HepG2 (cell line): Measurements from ENCODE around the gene TTBK1. TPM values are rescaled to one million over a fixed set of nuclear protein-coding genes. Genes with fewer than 3 reads are reported as not detected.
A peak's percentile ranks its signal among the peaks of the same experiment; 100 is the strongest.

ENCODE experiments used
- CREM ChIP-seq, 2 experiments: sonication (generic) in 1 of 2; formaldehyde crosslinking in 1 of 2; IDR thresholded peaks; 2 replicates each; pipeline versions ENCODE4 v1.4.0 to v1.6.1; 2016 to 2020; ENCODE audit warnings: antibody characterized with exemption in 1 of 2, mild to moderate bottlenecking in 1 of 2, missing genetic modification reagents in 1 of 2
- DDIT3 ChIP-seq: sonication (generic); formaldehyde crosslinking; IDR thresholded peaks from 2 replicates; pipeline ENCODE4 v1.4.0; 2020; ENCODE audit warnings: mild to moderate bottlenecking, missing genetic modification reagents
- GABPA ChIP-seq, 2 experiments: IDR thresholded peaks; 2 replicates each; pipeline ENCODE4 v1.6.1; 2011 to 2016; ENCODE audit warnings: low read depth in 2 of 2, low read length in 1 of 2, missing biosample characterization in 1 of 2, missing genetic modification characterization in 1 of 2
- KDM5A ChIP-seq: fragments of 200-600 bp; sonication (generic); IDR thresholded peaks from 2 replicates; pipeline ENCODE4 v1.7.0; 2018; ENCODE audit warnings: antibody characterized with exemption, mild to moderate bottlenecking, low read length, borderline replicate concordance
- KLF11 ChIP-seq: IDR thresholded peaks from 2 replicates; pipeline ENCODE4 v1.6.1; 2016; ENCODE audit warnings: missing compliant biosample characterization
- LCORL ChIP-seq, 2 experiments: fragments of 450-650 bp in 1 of 2; sonication (generic) in 1 of 2; formaldehyde crosslinking in 1 of 2; IDR thresholded peaks; 2 replicates each; pipeline versions ENCODE4 v1.5.0 to v1.6.1; 2017 to 2020; ENCODE audit warnings: antibody characterized with exemption in 1 of 2, missing genetic modification reagents in 1 of 2
- MLLT10 ChIP-seq: sonication (generic); formaldehyde crosslinking; IDR thresholded peaks from 2 replicates; pipeline ENCODE4 v1.4.0; 2020; ENCODE audit warnings: missing genetic modification reagents
- MLX ChIP-seq: IDR thresholded peaks from 2 replicates; pipeline ENCODE4 v1.6.1; 2016
- MTF2 ChIP-seq: sonication (generic); formaldehyde crosslinking; IDR thresholded peaks from 2 replicates; pipeline ENCODE4 v1.5.0; 2020; ENCODE audit warnings: missing genetic modification reagents, borderline replicate concordance
- SSRP1 ChIP-seq: IDR thresholded peaks from 2 replicates; pipeline ENCODE4 v1.6.1; 2016; ENCODE audit warnings: control low read depth
- STAT6 ChIP-seq: sonication (generic); formaldehyde crosslinking; IDR thresholded peaks from 2 replicates; pipeline ENCODE4 v1.4.0; 2020; ENCODE audit warnings: missing genetic modification reagents, mild to moderate bottlenecking, borderline replicate concordance
- ZBTB49 ChIP-seq: sonication (generic); formaldehyde crosslinking; IDR thresholded peaks from 2 replicates; pipeline ENCODE4 v1.4.0; 2020; ENCODE audit warnings: missing genetic modification reagents, borderline replicate concordance
- ZMAT3 ChIP-seq: sonication (generic); formaldehyde crosslinking; conservative IDR thresholded peaks from 2 replicates; pipeline ENCODE4 v1.7.0; 2021; ENCODE audit warnings: missing genetic modification reagents
- ZNF17 ChIP-seq: sonication (generic); formaldehyde crosslinking; IDR thresholded peaks from 2 replicates; pipeline ENCODE4 v1.5.0; 2020; ENCODE audit warnings: mild to moderate bottlenecking, missing genetic modification reagents
- ZNF503 ChIP-seq: sonication (generic); formaldehyde crosslinking; IDR thresholded peaks from 2 replicates; pipeline ENCODE4 v1.4.0; 2020; ENCODE audit warnings: missing genetic modification reagents
- ZNF510 ChIP-seq: sonication (generic); formaldehyde crosslinking; IDR thresholded peaks from 2 replicates; pipeline ENCODE4 v1.4.0; 2020; ENCODE audit warnings: low read depth, mild to moderate bottlenecking, missing genetic modification reagents
- ZNF546 ChIP-seq: sonication (generic); formaldehyde crosslinking; conservative IDR thresholded peaks from 2 replicates; pipeline ENCODE4 v1.8.1; 2023; ENCODE audit warnings: mild to moderate bottlenecking, missing genetic modification reagents
- ZNF660 ChIP-seq: sonication (generic); formaldehyde crosslinking; IDR thresholded peaks from 2 replicates; pipeline ENCODE4 v1.5.1; 2020; ENCODE audit warnings: mild to moderate bottlenecking, low read depth, missing genetic modification reagents, borderline replicate concordance
- ZNF678 ChIP-seq: sonication (generic); formaldehyde crosslinking; IDR thresholded peaks from 2 replicates; pipeline ENCODE4 v1.4.0; 2020; ENCODE audit warnings: mild to moderate bottlenecking, missing genetic modification reagents
- ZNF720 ChIP-seq: sonication (generic); formaldehyde crosslinking; IDR thresholded peaks from 2 replicates; pipeline ENCODE4 v1.4.0; 2020; ENCODE audit warnings: missing genetic modification reagents
- ZSCAN22 ChIP-seq: sonication (generic); formaldehyde crosslinking; IDR thresholded peaks from 2 replicates; pipeline ENCODE4 v1.4.0; 2020; ENCODE audit warnings: mild to moderate bottlenecking, missing genetic modification reagents
- polyA plus RNA-seq, 8 experiments: library from polyadenylated mRNA; depleted of rRNA in 3 of 8; stranded (reverse) in 7 of 8; unstranded in 1 of 8; fragments of >200 nt; fragmentation: Illumina TruSeq in 4 of 8; extraction: Trizol in 4 of 8; gene quantifications; 2 replicates each; pipeline versions ENCODE4 v1.2.1 to v1.2.3, GENCODE V29; 2011 to 2016; ENCODE audit warnings: low read depth in 4 of 8, missing spikeins in 1 of 8, mixed read lengths in 1 of 8; ENCODE audit not compliant: insufficient read depth in 1 of 8
- total RNA-seq, 5 experiments: library from RNA; depleted of rRNA; stranded (reverse); fragments of >200 nt; fragmentation: Illumina TruSeq; extraction: Trizol; gene quantifications; 2 replicates each; pipeline ENCODE4 v1.2.3, GENCODE V29; 2016; ENCODE audit warnings: low read depth in 1 of 5

TTBK1 gene
- total and polyA plus RNA-seq, 2 of the 13 experiments (the other 11 are each of a cell fraction or from before 2014, with no cell fraction given), result 0.24 to 0.33 TPM

- no peak for TF ChIP-seq STAT6
- TF ChIP-seq ZNF510, result peak; percentile 81; the same call in 1 of the 2 replicates
- no peak for TF ChIP-seq ZNF17 (CRISPR knock-in tag)
- TF ChIP-seq LCORL (IDR thresholded peaks at IDR 0.05), result no peak
- peak; percentile 67 for TF ChIP-seq LCORL (CRISPR knock-in tag; IDR thresholded peaks at IDR 0.05)
- no peak for TF ChIP-seq ZNF660 (CRISPR knock-in tag)
- no peak for TF ChIP-seq ZNF720
- TF ChIP-seq SSRP1 (CRISPR knock-in tag), result no peak
- TF ChIP-seq MLLT10 (CRISPR knock-in tag), result no peak
- TF ChIP-seq ZNF546 (CRISPR knock-in tag), result no peak
- TF ChIP-seq KDM5A, result no peak
- TF ChIP-seq MLX, result no peak
- TF ChIP-seq ZMAT3 (CRISPR knock-in tag), result no peak
- no peak for TF ChIP-seq ZNF503
- TF ChIP-seq ZNF678 (CRISPR knock-in tag), result no peak
- peak; percentile 59 for TF ChIP-seq GABPA (IDR thresholded peaks at IDR 0.05; ENCODE audit: low read depth, low read length)
- peak; percentile 88 for TF ChIP-seq GABPA (CRISPR knock-in tag; IDR thresholded peaks at IDR 0.05; ENCODE audit: low read depth)
- peak; percentile 96 for TF ChIP-seq CREM (IDR thresholded peaks at IDR 0.05)
- TF ChIP-seq CREM (CRISPR knock-in tag; IDR thresholded peaks at IDR 0.05), result no peak
- TF ChIP-seq ZSCAN22 (CRISPR knock-in tag), result no peak
- TF ChIP-seq DDIT3, result no peak
- no peak for TF ChIP-seq KLF11 (CRISPR knock-in tag)
- TF ChIP-seq MTF2 (CRISPR knock-in tag), result 0 out of 2 replicates have a peak, but pooled peaks have one; percentile 12
- no peak for TF ChIP-seq ZBTB49
Observed at GRCh38 chr6:43247114-43247999, 4.1 kb downstream of the TTBK1 start (continued).
